Sigmoid colon (tissue), 7 donors: Measurements from ENCODE around the gene SLCO3A1. TPM values are rescaled to one million over a fixed set of nuclear protein-coding genes. Genes with fewer than 3 reads are reported as not detected.
A peak's percentile ranks its signal among the peaks of the same experiment; 100 is the strongest.

Experiments used
- DNase-seq: peaks from one replicate; pipeline ENCODE4 v3.0.0-alpha.2; 2019
- H3K27ac ChIP-seq, 4 donors: fragments of 200-600 bp; sonication (generic); one replicate each; pipeline ENCODE4 v1.5.1; 2016 to 2019; ENCODE audit warnings: mild to moderate bottlenecking in 1 of 4
- H3K27me3 ChIP-seq, 3 donors: fragments of 200-600 bp; sonication (generic); one replicate each; pipeline ENCODE4 v1.5.1; 2019; ENCODE audit warnings: mild to moderate bottlenecking in 1 of 3
- H3K36me3 ChIP-seq, 4 donors: fragments of 200-600 bp; sonication (generic); one replicate each; pipeline ENCODE4 v1.5.1; 2016 to 2019
- H3K4me1 ChIP-seq, 4 donors: fragments of 200-600 bp; sonication (generic); one replicate each; pipeline ENCODE4 v1.5.1; 2017 to 2019
- H3K4me3 ChIP-seq, 4 donors: fragments of 200-600 bp; sonication (generic); one replicate each; pipeline ENCODE4 v1.5.1; 2017 to 2019; ENCODE audit warnings: mild to moderate bottlenecking in 2 of 4, moderate library complexity in 1 of 4
- H3K9me3 ChIP-seq, 4 donors: fragments of 200-600 bp in 3 of 4; sonication (generic) in 3 of 4; one replicate each; pipeline versions ENCODE4 v1.5.1 to v1.6.1; 2013 to 2019
- EP300 ChIP-seq, 4 donors: sonication (generic); formaldehyde crosslinking; IDR thresholded peaks; one replicate each; pipeline ENCODE4 v1.6.1; 2017; ENCODE audit warnings: antibody characterized with exemption in 4 of 4
- POLR2A ChIP-seq, 2 donors: fragments of 450-650 bp; IDR thresholded peaks; one replicate each; pipeline ENCODE4 v1.6.1; 2016; ENCODE audit warnings: antibody characterized with exemption in 2 of 2, mild to moderate bottlenecking in 2 of 2, moderate library complexity in 2 of 2
- POLR2AphosphoS5 ChIP-seq, 4 donors: sonication (generic); formaldehyde crosslinking; IDR thresholded peaks; one replicate each; pipeline ENCODE4 v1.6.1; 2017; ENCODE audit warnings: antibody characterized with exemption in 4 of 4
- WGBS, 2 donors: extraction: QIAGEN DNeasy Blood & Tissue Kit; methylation state at CpG; one replicate each; pipeline ENCODE4 v1.1.7; 2013; 5-methylcytosine and 5-hydroxymethylcytosine counted together
- intact Hi-C: fragments of 100-400 bp; cut with DNase I; formaldehyde crosslinking; loops from one replicate; pipeline ENCODE4 v1.15.1; 2023
- polyA plus RNA-seq, 3 donors: library from polyadenylated mRNA; stranded (reverse); fragments of 200-250 nt; gene quantifications; one replicate each; pipeline ENCODE4 v1.2.3, GENCODE V29; 2013
- total RNA-seq, 4 donors: library from RNA; depleted of rRNA; stranded (reverse); fragments of >200 nt; gene quantifications; one replicate each; pipeline ENCODE4 v1.1.0, GENCODE V29; 2016
- TF ChIP-seq, protein P1 (sequence below), 4 experiments: fragments of 450-650 bp in 3 of 4; fragments of 200-600 bp in 1 of 4; IDR thresholded peaks; one replicate each; pipeline ENCODE4 v1.5.1; 2016 to 2019; ENCODE audit warnings: antibody characterized with exemption in 4 of 4, mild to moderate bottlenecking in 3 of 4, moderate library complexity in 2 of 4
- donor health status: healthy with polysubstance abuse.
- donor health status: Bipolar disorder and iron deficiency.
- donor health status: healthy.

Gene SLCO3A1
- total and polyA plus RNA-seq, 7 donors, result 1.4 to 10.5 (median 4.6) TPM

GRCh38 chr15:91844341-91844740, 9.2 kb upstream of the SLCO3A1 start:
- no peak overlapping the region for H3K4me3 ChIP-seq
- intact Hi-C loops, result no loop called here
- H3K36me3 ChIP-seq, result no peaks in the 10 kb centered on the region
- no peaks in the 10 kb centered on the region for H3K4me1 ChIP-seq
- WGBS, 2 donors, result 83 to 91% methylated on average over 3 of the region's 3 CpGs
- H3K27ac ChIP-seq, result no peak overlapping the region
- TF ChIP-seq POLR2AphosphoS5 (IDR thresholded peaks at IDR 0.05), result no peak
- no peak for DNase-seq
- H3K27me3 ChIP-seq, result peaks cover 0 to 18% (median 0%) of the 10 kb centered on the region in 3 donors
- no peaks in the 10 kb centered on the region for H3K9me3 ChIP-seq

DNA sequence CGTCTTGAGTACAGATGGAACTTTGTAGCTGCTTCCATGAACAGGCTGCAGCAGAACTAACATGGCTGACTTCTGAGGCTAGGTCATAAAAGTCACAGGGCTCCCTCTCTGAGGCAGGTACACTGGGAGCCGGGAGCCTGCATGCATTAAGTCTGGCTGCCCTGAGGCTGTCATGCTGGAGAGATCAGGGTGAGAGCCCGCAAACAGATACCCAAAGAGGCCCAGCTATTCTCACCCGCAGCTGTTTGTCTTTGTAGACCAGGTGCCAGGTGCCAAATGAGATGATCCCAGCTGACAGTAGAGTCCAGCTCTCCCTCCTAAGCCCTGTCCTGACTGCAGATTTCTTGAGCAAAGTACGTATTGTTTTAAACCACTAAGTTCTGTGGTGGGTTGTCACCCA, 8.6 kb upstream of the SLCO3A1 start:
- no peak overlapping the region for H3K27ac ChIP-seq
- H3K27me3 ChIP-seq, result peaks cover 0 to 18% (median 0%) of the 10 kb centered on the region in 3 donors
- 87 to 89% methylated on average over 5 of the region's 5 CpGs for WGBS, 2 donors
- H3K4me1 ChIP-seq, result no peaks in the 10 kb centered on the region
- DNase-seq, result no peak
- intact Hi-C loops, result no loop called here
- TF ChIP-seq POLR2A (IDR thresholded peaks at IDR 0.05), result no peak
- TF ChIP-seq POLR2AphosphoS5 (IDR thresholded peaks at IDR 0.05), result no peak
- TF ChIP-seq, protein P1, sequence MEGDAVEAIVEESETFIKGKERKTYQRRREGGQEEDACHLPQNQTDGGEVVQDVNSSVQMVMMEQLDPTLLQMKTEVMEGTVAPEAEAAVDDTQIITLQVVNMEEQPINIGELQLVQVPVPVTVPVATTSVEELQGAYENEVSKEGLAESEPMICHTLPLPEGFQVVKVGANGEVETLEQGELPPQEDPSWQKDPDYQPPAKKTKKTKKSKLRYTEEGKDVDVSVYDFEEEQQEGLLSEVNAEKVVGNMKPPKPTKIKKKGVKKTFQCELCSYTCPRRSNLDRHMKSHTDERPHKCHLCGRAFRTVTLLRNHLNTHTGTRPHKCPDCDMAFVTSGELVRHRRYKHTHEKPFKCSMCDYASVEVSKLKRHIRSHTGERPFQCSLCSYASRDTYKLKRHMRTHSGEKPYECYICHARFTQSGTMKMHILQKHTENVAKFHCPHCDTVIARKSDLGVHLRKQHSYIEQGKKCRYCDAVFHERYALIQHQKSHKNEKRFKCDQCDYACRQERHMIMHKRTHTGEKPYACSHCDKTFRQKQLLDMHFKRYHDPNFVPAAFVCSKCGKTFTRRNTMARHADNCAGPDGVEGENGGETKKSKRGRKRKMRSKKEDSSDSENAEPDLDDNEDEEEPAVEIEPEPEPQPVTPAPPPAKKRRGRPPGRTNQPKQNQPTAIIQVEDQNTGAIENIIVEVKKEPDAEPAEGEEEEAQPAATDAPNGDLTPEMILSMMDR (IDR thresholded peaks at IDR 0.05), result no peak
- TF ChIP-seq EP300 (IDR thresholded peaks at IDR 0.05), result no peak
- H3K9me3 ChIP-seq, result no peaks in the 10 kb centered on the region
- no peak overlapping the region for H3K4me3 ChIP-seq
- H3K36me3 ChIP-seq, result no peaks in the 10 kb centered on the region

- intact Hi-C loops, result no loop called here
- 72 to 81% methylated on average over 6 of the region's 6 CpGs for WGBS, 2 donors
Measured at GRCh38 chr15:91845720-91846119, 7.8 kb upstream of the SLCO3A1 start.

DNA sequence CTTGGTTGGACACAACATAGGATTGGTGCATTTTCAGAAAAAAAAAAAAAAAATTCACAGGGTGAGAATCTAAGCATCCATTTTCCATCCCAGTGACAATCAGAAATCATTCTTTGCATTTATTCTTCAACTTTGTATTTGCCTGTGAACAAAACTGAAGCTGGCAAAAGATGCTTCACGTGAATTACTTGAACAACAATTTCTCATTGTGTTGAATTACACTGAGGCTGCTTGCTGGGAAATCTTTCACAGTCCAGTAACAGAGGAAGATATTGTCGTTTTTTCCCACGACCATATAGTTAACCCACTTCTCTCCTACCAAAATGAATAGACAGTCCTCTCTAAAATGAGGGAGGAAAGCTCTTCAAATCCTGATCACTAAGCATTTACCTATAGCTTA, 4.3 kb upstream of the SLCO3A1 start:
- 46 to 73% methylated on average over 3 of the region's 3 CpGs for WGBS, 2 donors
- intact Hi-C loops, result no loop called here
- Histone ChIP-seq H3K4me3 (no peak overlapping the region), H3K27ac (no peak overlapping the region), H3K36me3 (no peaks in the 10 kb centered on the region), H3K4me1 (peaks cover 0 to 18% (median 17%) of the 10 kb centered on the region in 4 donors), H3K27me3 (peaks cover 0 to 3% (median 0%) of the 10 kb centered on the region in 3 donors), H3K9me3 (no peaks in the 10 kb centered on the region)
- DNase-seq, result no peak
- TF ChIP-seq, protein P1 (IDR thresholded peaks at IDR 0.05), result no peak
- no peak for TF ChIP-seq EP300 (IDR thresholded peaks at IDR 0.05)
- TF ChIP-seq POLR2A (IDR thresholded peaks at IDR 0.05), result no peak
- TF ChIP-seq POLR2AphosphoS5 (IDR thresholded peaks at IDR 0.05), result no peak

More at GRCh38 chr15:91845720-91846119, 7.8 kb upstream of the SLCO3A1 start:
- H3K4me1 ChIP-seq, result no peaks in the 10 kb centered on the region
- TF ChIP-seq EP300 (IDR thresholded peaks at IDR 0.05), result no peak
- no peak for TF ChIP-seq POLR2AphosphoS5 (IDR thresholded peaks at IDR 0.05)
- no peak for TF ChIP-seq POLR2A (IDR thresholded peaks at IDR 0.05)
- TF ChIP-seq, protein P1 (IDR thresholded peaks at IDR 0.05), result no peak
- DNase-seq, result no peak
- H3K4me3 ChIP-seq, result no peak overlapping the region
- H3K27me3 ChIP-seq, result peaks cover 0 to 18% (median 0%) of the 10 kb centered on the region in 3 donors
- H3K27ac ChIP-seq, result no peak overlapping the region
- H3K9me3 ChIP-seq, result no peaks in the 10 kb centered on the region
- H3K36me3 ChIP-seq, result no peaks in the 10 kb centered on the region

- intact Hi-C loops, result loop anchor here (5.0 to 10.0 kb wide), 2 partner anchors 93 to 225 kb away; no protein-coding TSS in a partner anchor
- TF ChIP-seq POLR2A (IDR thresholded peaks at IDR 0.05), result no peak
- TF ChIP-seq, protein P1 (IDR thresholded peaks at IDR 0.05), result peak in 2 of 4 experiments; percentile 26 to 29
Measured at GRCh38 chr15:91849749-91850161, 3.8 kb upstream of the SLCO3A1 start.

More at GRCh38 chr15:91849749-91850161, 3.8 kb upstream of the SLCO3A1 start:
- WGBS, 2 donors, result 53 to 79% methylated on average over 7 of the region's 7 CpGs
- H3K9me3 ChIP-seq, result no peaks in the 10 kb centered on the region
- H3K27ac ChIP-seq, result no peak overlapping the region
- peaks cover 0 to 24% (median 20%) of the 10 kb centered on the region in 4 donors for H3K4me1 ChIP-seq
- DNase-seq, result no peak
- no peak overlapping the region for H3K4me3 ChIP-seq
- no peaks in the 10 kb centered on the region for H3K36me3 ChIP-seq
- peaks cover 0 to 3% (median 0%) of the 10 kb centered on the region in 3 donors for H3K27me3 ChIP-seq
